OCI-LY7 (cell line): ENCODE results near the gene NIF3L1. TPM values are rescaled to one million over a fixed set of nuclear protein-coding genes. Genes with fewer than 3 reads are reported as not detected.

Experiments
- BruUV-seq: library from RNA; stranded (reverse); fragments of 400-500 nt; replicated peaks from 2 replicates; lab custom pipeline; 2021; lab: Mats Ljungman, UMichigan
- CTCF ChIA-PET: fragments of 300-600 bp; sonication (Branson Sonifier 250); formaldehyde crosslinking; loops from one replicate; lab custom pipeline; 2022; ENCODE audit warnings: antibody characterized with exemption; ENCODE audit not compliant: unreplicated experiment; lab: Charles Lee
- POLR2A ChIA-PET: fragments of 300-600 bp; sonication (Branson Sonifier 250); formaldehyde crosslinking; loops from one replicate; lab custom pipeline; 2022; ENCODE audit warnings: antibody characterized with exemption; lab: Charles Lee
- DNase-seq: peaks from one replicate; pipeline ENCODE4 v3.0.0-alpha.2; 2015; ENCODE audit warnings: low spot score
- H2AFZ ChIP-seq: fragments of 200-600 bp; sonication (generic), shearing (Covaris generic); 2 replicates; pipeline ENCODE4 v1.6.1; 2014; ENCODE audit warnings: mild to moderate bottlenecking, antibody characterized with exemption, low read length, moderate library complexity
- H3K27ac ChIP-seq: fragments of 200-600 bp; sonication (generic); 2 replicates; pipeline ENCODE4 v1.5.1; 2014; ENCODE audit warnings: mixed run types, low read depth, mild to moderate bottlenecking, moderate library complexity, low read length, inconsistent platforms; ENCODE audit not compliant: poor library complexity, severe bottlenecking
- H3K36me3 ChIP-seq: fragments of 200-600 bp; sonication (generic); 2 replicates; pipeline ENCODE4 v1.6.1; 2014; ENCODE audit warnings: mild to moderate bottlenecking, antibody characterized with exemption, low read length, moderate library complexity, mixed read lengths; ENCODE audit not compliant: insufficient read depth
- H3K4me1 ChIP-seq: fragments of 200-600 bp; sonication (generic); 2 replicates; pipeline ENCODE4 v1.5.1; 2014; ENCODE audit warnings: mild to moderate bottlenecking, low read length; ENCODE audit not compliant: insufficient read depth, poor library complexity, severe bottlenecking
- H3K4me2 ChIP-seq: fragments of 200-600 bp; sonication (generic); 2 replicates; pipeline ENCODE4 v1.6.1; 2014; ENCODE audit warnings: mild to moderate bottlenecking, low read length
- H3K4me3 ChIP-seq: fragments of 200-600 bp; sonication (generic); 2 replicates; pipeline ENCODE4 v1.5.1; 2014; ENCODE audit warnings: mild to moderate bottlenecking, low read depth, low read length; ENCODE audit not compliant: poor library complexity, severe bottlenecking
- H3K79me2 ChIP-seq: fragments of 200-600 bp; sonication (generic); 2 replicates; pipeline ENCODE4 v1.6.1; 2016; ENCODE audit warnings: low read depth, mild to moderate bottlenecking, low read length, moderate library complexity, mixed read lengths; ENCODE audit not compliant: insufficient read depth
- H3K9me2 ChIP-seq: fragments of 200-600 bp; sonication (generic); 2 replicates; pipeline ENCODE4 v1.6.1; 2016; ENCODE audit warnings: mild to moderate bottlenecking, low read length, mixed read lengths; ENCODE audit not compliant: insufficient read depth
- H3K9me3 ChIP-seq: fragments of 200-600 bp; sonication (generic); 2 replicates; pipeline ENCODE4 v1.6.1; 2014; ENCODE audit warnings: mild to moderate bottlenecking, mixed run types, low read length, mixed read lengths
- H4K20me1 ChIP-seq: fragments of 200-600 bp; sonication (generic); 2 replicates; pipeline ENCODE4 v1.6.1; 2014; ENCODE audit warnings: mild to moderate bottlenecking, antibody characterized with exemption, low read length, moderate library complexity, mixed read lengths; ENCODE audit not compliant: insufficient read depth
- EZH2phosphoT487 ChIP-seq: fragments of 200-600 bp; sonication (generic); IDR thresholded peaks from 2 replicates; pipeline ENCODE4 v1.6.1; 2018; ENCODE audit warnings: low read depth, borderline replicate concordance, mild to moderate bottlenecking, mixed run types, antibody characterized with exemption, low read length, moderate library complexity, mixed read lengths
- intact Hi-C: fragments of 100-400 bp; cut with micrococcal nuclease; formaldehyde crosslinking; loops from one replicate; pipeline ENCODE4 v1.10.0; 2022; ENCODE audit not compliant: unreplicated experiment
- total RNA-seq, 2 experiments: library from RNA; depleted of rRNA in 1 of 2; stranded (reverse); fragments of >200 nt in 1 of 2; shearing (Covaris generic) in 1 of 2; gene quantifications; 2 replicates each; pipeline ENCODE4 v1.2.3, GENCODE V29; 2014 to 2022
- TF ChIP-seq, protein P1 (sequence below): fragments of 200-600 bp; sonication (generic); conservative IDR thresholded peaks from 2 replicates; pipeline ENCODE4 v1.5.1; 2014; ENCODE audit warnings: mild to moderate bottlenecking, antibody characterized with exemption, low read length, moderate library complexity, mixed read lengths

Gene NIF3L1
- total RNA-seq, 2 experiments from 2014 or later: 60.4 to 68.4 TPM

DNA sequence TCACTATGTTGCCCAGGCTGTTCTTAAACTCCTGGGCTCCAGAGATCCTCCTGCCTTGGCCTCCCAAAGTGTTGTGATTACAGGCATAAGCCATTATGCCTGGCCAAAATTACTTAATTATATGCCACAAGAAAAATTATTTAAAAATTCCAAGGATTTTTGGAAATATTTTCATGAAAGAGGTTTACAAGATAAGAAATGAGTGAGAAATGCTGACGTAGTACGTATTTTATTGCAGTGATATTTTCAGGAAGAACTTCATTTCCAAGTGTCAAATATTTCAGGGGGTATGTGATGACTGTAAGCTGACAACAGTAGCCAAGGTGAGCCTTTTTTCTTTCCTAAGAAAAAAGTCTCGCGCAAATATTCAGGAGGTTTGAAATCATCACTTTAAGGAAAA lies 20.8 kb downstream of the NIF3L1 start:
- H3K9me2 ChIP-seq: no peaks in the 10 kb centered on the region
- no peaks in the 10 kb centered on the region for H3K9me3 ChIP-seq
- no TSS peak for BruUV-seq
- DNase-seq: no peak
- H3K27ac ChIP-seq: no peak overlapping the region
- intact Hi-C loops: loop anchor here (5.0 kb wide), 1 partner anchor 247 kb away; no protein-coding TSS in a partner anchor
- H4K20me1 ChIP-seq: no peaks in the 10 kb centered on the region
- no peaks in the 10 kb centered on the region for H3K79me2 ChIP-seq
- ChIA-PET POLR2A (interaction anchor here (0.6 kb wide), 1 partner anchor 38 kb away, joined by 3 read pairs; no protein-coding TSS in a partner anchor), CTCF (no interaction called here)
- H3K4me2 ChIP-seq: no peak overlapping the region
- no peaks in the 10 kb centered on the region for H3K4me1 ChIP-seq
- no peak overlapping the region for H3K4me3 ChIP-seq
- H2AFZ ChIP-seq: no peak overlapping the region
- H3K36me3 ChIP-seq: peaks cover 86% of the 10 kb centered on the region
- no peak for TF ChIP-seq EZH2phosphoT487
- TF ChIP-seq, protein P1, sequence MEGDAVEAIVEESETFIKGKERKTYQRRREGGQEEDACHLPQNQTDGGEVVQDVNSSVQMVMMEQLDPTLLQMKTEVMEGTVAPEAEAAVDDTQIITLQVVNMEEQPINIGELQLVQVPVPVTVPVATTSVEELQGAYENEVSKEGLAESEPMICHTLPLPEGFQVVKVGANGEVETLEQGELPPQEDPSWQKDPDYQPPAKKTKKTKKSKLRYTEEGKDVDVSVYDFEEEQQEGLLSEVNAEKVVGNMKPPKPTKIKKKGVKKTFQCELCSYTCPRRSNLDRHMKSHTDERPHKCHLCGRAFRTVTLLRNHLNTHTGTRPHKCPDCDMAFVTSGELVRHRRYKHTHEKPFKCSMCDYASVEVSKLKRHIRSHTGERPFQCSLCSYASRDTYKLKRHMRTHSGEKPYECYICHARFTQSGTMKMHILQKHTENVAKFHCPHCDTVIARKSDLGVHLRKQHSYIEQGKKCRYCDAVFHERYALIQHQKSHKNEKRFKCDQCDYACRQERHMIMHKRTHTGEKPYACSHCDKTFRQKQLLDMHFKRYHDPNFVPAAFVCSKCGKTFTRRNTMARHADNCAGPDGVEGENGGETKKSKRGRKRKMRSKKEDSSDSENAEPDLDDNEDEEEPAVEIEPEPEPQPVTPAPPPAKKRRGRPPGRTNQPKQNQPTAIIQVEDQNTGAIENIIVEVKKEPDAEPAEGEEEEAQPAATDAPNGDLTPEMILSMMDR: no peak

GRCh38 chr2:200913654-200914053 lies 24.5 kb downstream of the NIF3L1 start:
- POLR2A ChIA-PET: interaction anchor here (0.5 to 0.7 kb wide), 5 partner anchors 39 to 527 kb away, joined by 3 to 5 read pairs (median 4); no protein-coding TSS in a partner anchor
- H3K27ac ChIP-seq: no peak overlapping the region

DNA sequence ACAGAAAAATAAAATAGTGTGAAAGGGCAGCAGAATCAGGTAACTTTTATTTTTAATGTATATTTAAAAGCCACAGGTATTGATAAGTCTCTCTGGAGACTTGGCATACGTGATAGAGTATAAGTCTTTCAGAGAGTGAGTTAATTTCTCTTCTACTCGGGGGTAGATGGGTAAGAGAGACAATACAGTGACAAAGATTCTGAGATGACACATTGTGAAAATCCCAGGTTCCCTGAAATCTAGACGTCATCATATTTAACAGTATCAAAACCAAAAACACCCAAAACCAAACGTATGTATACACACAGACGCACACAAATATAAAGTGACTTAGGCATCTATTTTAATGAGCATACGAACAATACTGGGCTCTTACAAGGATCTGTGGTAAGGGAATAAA lies 33.3 kb downstream of the NIF3L1 start:
- no peak overlapping the region for H3K27ac ChIP-seq
- H2AFZ ChIP-seq: no peak overlapping the region
- H3K79me2 ChIP-seq: no peaks in the 10 kb centered on the region
- no peaks in the 10 kb centered on the region for H3K9me2 ChIP-seq
- ChIA-PET CTCF (no interaction called here), POLR2A (interaction anchor here (0.5 kb wide), 1 partner anchor 189 kb away, joined by 5 read pairs; no protein-coding TSS in a partner anchor)
- intact Hi-C loops: no loop called here
- H3K4me1 ChIP-seq: no peaks in the 10 kb centered on the region
- no TSS peak for BruUV-seq
- H4K20me1 ChIP-seq: no peaks in the 10 kb centered on the region
- no peak for DNase-seq
- no peak overlapping the region for H3K4me3 ChIP-seq
- no peak overlapping the region for H3K4me2 ChIP-seq
- TF ChIP-seq EZH2phosphoT487: no peak
- TF ChIP-seq, protein P1: no peak
- peaks cover 80% of the 10 kb centered on the region for H3K36me3 ChIP-seq
- no peaks in the 10 kb centered on the region for H3K9me3 ChIP-seq

More at GRCh38 chr2:200913654-200914053, 24.5 kb downstream of the NIF3L1 start:
- CTCF ChIA-PET: interaction anchor here (1.3 kb wide), 1 partner anchor 307 kb away, joined by 4 read pairs; no protein-coding TSS in a partner anchor
- TF ChIP-seq, protein P1: no peak
- TF ChIP-seq EZH2phosphoT487: no peak
- Histone ChIP-seq H3K9me3 (no peaks in the 10 kb centered on the region), H2AFZ (no peak overlapping the region), H3K4me3 (no peak overlapping the region), H4K20me1 (no peaks in the 10 kb centered on the region), H3K4me2 (no peak overlapping the region), H3K4me1 (no peaks in the 10 kb centered on the region), H3K79me2 (no peaks in the 10 kb centered on the region), H3K9me2 (no peaks in the 10 kb centered on the region), H3K36me3 (peaks cover 84% of the 10 kb centered on the region)
- intact Hi-C loops: no loop called here
- BruUV-seq: no TSS peak
- DNase-seq: no peak
